HEK293T (cell line): ENCODE results near the gene FGF16.
"Not testable (repeated sequence)": the region's sequence is repeated elsewhere in the genome, so short reads cannot be mapped to it uniquely, and the experiment has no call there.

Experiments used
- CTCF ChIA-PET: fragments of 350-600 bp; formaldehyde crosslinking; extraction: SDS; loops from one replicate; lab custom pipeline; 2021; ENCODE audit warnings: antibody characterized with exemption, inconsistent platforms; lab: Yijun Ruan, JAX
- POLR2A ChIA-PET: fragments of 350-600 bp; formaldehyde crosslinking; extraction: SDS; loops from one replicate; lab custom pipeline; 2020; ENCODE audit warnings: antibody characterized with exemption, inconsistent platforms; lab: Yijun Ruan, JAX
- DNase-seq: peaks from one replicate; pipeline ENCODE4 v3.0.0; 2012; ENCODE audit warnings: mixed read lengths; ENCODE audit errors: extremely low spot score
- ARNT ChIP-seq: fragments of 450-650 bp; IDR thresholded peaks from 2 replicates; pipeline ENCODE4 v1.6.1; 2017; ENCODE audit warnings: mild to moderate bottlenecking
- BHLHE40 ChIP-seq: fragments of 450-650 bp; IDR thresholded peaks from 2 replicates; pipeline ENCODE4 v1.6.1; 2016; ENCODE audit warnings: mild to moderate bottlenecking, moderate library complexity, borderline replicate concordance
- CTBP1 ChIP-seq: fragments of 450-650 bp; IDR thresholded peaks from 2 replicates; pipeline ENCODE4 v1.6.1; 2016; ENCODE audit warnings: borderline replicate concordance
- ELF4 ChIP-seq: fragments of 450-650 bp; IDR thresholded peaks from 2 replicates; pipeline ENCODE4 v1.6.1; 2017; ENCODE audit warnings: antibody characterized with exemption
- FOXA1 ChIP-seq: fragments of 450-650 bp; IDR thresholded peaks from 2 replicates; pipeline ENCODE4 v1.6.1; 2016; ENCODE audit warnings: mild to moderate bottlenecking
- FOXK2 ChIP-seq: fragments of 450-650 bp; IDR thresholded peaks from 2 replicates; pipeline ENCODE4 v1.6.1; 2016; ENCODE audit warnings: mild to moderate bottlenecking
- FOXM1 ChIP-seq: fragments of 450-650 bp; IDR thresholded peaks from 2 replicates; pipeline ENCODE4 v1.6.1; 2017; ENCODE audit warnings: mild to moderate bottlenecking, borderline replicate concordance
- HDGF ChIP-seq: fragments of 450-650 bp; IDR thresholded peaks from 2 replicates; pipeline ENCODE4 v1.6.1; 2017; ENCODE audit warnings: antibody characterized with exemption, borderline replicate concordance
- L3MBTL2 ChIP-seq: fragments of 450-650 bp; conservative IDR thresholded peaks from 2 replicates; pipeline ENCODE4 v1.6.1; 2016; ENCODE audit warnings: mild to moderate bottlenecking
- LEF1 ChIP-seq: fragments of 450-650 bp; IDR thresholded peaks from 2 replicates; pipeline ENCODE4 v1.6.1; 2017; ENCODE audit warnings: mild to moderate bottlenecking, borderline replicate concordance
- NFRKB ChIP-seq: fragments of 450-650 bp; IDR thresholded peaks from 2 replicates; pipeline ENCODE4 v1.6.1; 2016; ENCODE audit warnings: mild to moderate bottlenecking, moderate library complexity
- PKNOX1 ChIP-seq: fragments of 450-650 bp; IDR thresholded peaks from 2 replicates; pipeline ENCODE4 v1.6.1; 2016
- SP1 ChIP-seq: fragments of 450-650 bp; IDR thresholded peaks from 2 replicates; pipeline ENCODE4 v1.6.1; 2017
- SUZ12 ChIP-seq: fragments of 450-650 bp; IDR thresholded peaks from 2 replicates; pipeline ENCODE4 v1.6.1; 2016; ENCODE audit warnings: mild to moderate bottlenecking
- TARDBP ChIP-seq: fragments of 450-650 bp; IDR thresholded peaks from 2 replicates; pipeline ENCODE4 v1.6.1; 2016
- ZNF384 ChIP-seq: fragments of 450-650 bp; IDR thresholded peaks from 2 replicates; pipeline ENCODE4 v1.6.1; 2016

FGF16 gene

GRCh38 chrX:77446908-77447652 lies at the start of gene FGF16:
FGF16 (plus strand) TSS chrX:77447389; CDS start chrX:77447675, 286 bp downstream.
- POLR2A ChIA-PET, result no interaction called here
- TF ChIP-seq L3MBTL2 (no peak), BHLHE40 (no peak), FOXA1 (no peak), PKNOX1 (no peak), SP1 (no peak), TARDBP (no peak), LEF1 (no peak), SUZ12 (no peak), NFRKB (no peak), ELF4 (no peak), FOXK2 (no peak)
- CTCF ChIA-PET, result interaction anchor here (0.7 kb wide), 1 partner anchor 31 kb away, joined by 4 read pairs; no protein-coding TSS in a partner anchor
- DNase-seq, result no peak

GRCh38 chrX:77398330-77398954 lies 48.7 kb upstream of the FGF16 start:
- DNase-seq, result no peak
- CTCF ChIA-PET, result no interaction called here
- TF ChIP-seq PKNOX1, result peak; percentile 2; the same call in 1 of the 2 replicates
- no peak for TF ChIP-seq ELF4
- POLR2A ChIA-PET, result no interaction called here

GRCh38 chrX:77404419-77404818 lies 42.8 kb upstream of the FGF16 start:
- TF ChIP-seq CTBP1, result no peak
- no peak for TF ChIP-seq LEF1
- no peak for TF ChIP-seq ARNT
- no peak for TF ChIP-seq SUZ12
- TF ChIP-seq NFRKB, result no peak
- ChIA-PET CTCF (no interaction called here), POLR2A (no interaction called here)
- peak; percentile 3 for DNase-seq

- CTCF ChIA-PET, DNase-seq, POLR2A ChIA-PET: not testable (repeated sequence)
These were observed 39.4 kb upstream of the FGF16 start for GRCh38 chrX:77407821-77408220.

GRCh38 chrX:77412631-77413030 lies 34.6 kb upstream of the FGF16 start:
- TF ChIP-seq PKNOX1 (no peak), FOXM1 (no peak), FOXA1 (no peak), HDGF (no peak), ARNT (no peak), ZNF384 (no peak), CTBP1 (no peak), NFRKB (no peak), SUZ12 (no peak), BHLHE40 (no peak), L3MBTL2 (no peak), ELF4 (no peak), SP1 (no peak), TARDBP (no peak), LEF1 (no peak), FOXK2 (no peak)
- CTCF ChIA-PET, result no interaction called here
- POLR2A ChIA-PET, result no interaction called here
- no peak for DNase-seq

- CTCF ChIA-PET, result no interaction called here
- POLR2A ChIA-PET, result no interaction called here
- no peak for DNase-seq
These were observed 32.0 kb upstream of the FGF16 start for GRCh38 chrX:77415161-77415560.

GRCh38 chrX:77415882-77416281 lies 31.3 kb upstream of the FGF16 start:
- TF ChIP-seq ARNT, result no peak
- no peak for TF ChIP-seq L3MBTL2
- TF ChIP-seq FOXK2, result no peak
- no peak for TF ChIP-seq BHLHE40
- TF ChIP-seq ZNF384, result no peak
- TF ChIP-seq FOXM1, result no peak
- no peak for TF ChIP-seq PKNOX1
- TF ChIP-seq ELF4, result no peak
- POLR2A ChIA-PET, result no interaction called here

More at GRCh38 chrX:77415161-77415560, 32.0 kb upstream of the FGF16 start:
- no peak for TF ChIP-seq SP1

More at GRCh38 chrX:77415882-77416281, 31.3 kb upstream of the FGF16 start:
- no peak for DNase-seq
- CTCF ChIA-PET, result no interaction called here
